ENCODE measurements around the gene FGFR3.

The FGFR3 gene

GRCh38 chr4:1751155-1751918 lies 41.8 kb upstream of the FGFR3 start:
- H3K4me3 ChIP-seq (replicated peaks; ENCODE audit: low read depth, low read length), result no peak overlapping the region
- no peak for TF ChIP-seq CTCF (IDR thresholded peaks at IDR 0.05; ENCODE audit: low read length, missing control alignments)
- no peak for DNase-seq (ENCODE audit: low read depth)

GRCh38 chr4:1751919-1752283 lies 41.2 kb upstream of the FGFR3 start:
- no peak overlapping the region for H3K4me3 ChIP-seq (replicated peaks; ENCODE audit: low read depth, low read length)
- no peak for TF ChIP-seq CTCF (IDR thresholded peaks at IDR 0.05; ENCODE audit: low read length, missing control alignments)
- DNase-seq (ENCODE audit: low read depth), result no peak

- H3K4me3 ChIP-seq (replicated peaks; ENCODE audit: low read depth, low read length), result no peak overlapping the region
- no peak for TF ChIP-seq CTCF (IDR thresholded peaks at IDR 0.05; ENCODE audit: low read length, missing control alignments)
- peak; percentile 27 for DNase-seq (ENCODE audit: low read depth)
These were observed 40.6 kb upstream of the FGFR3 start for GRCh38 chr4:1752284-1753041.

GRCh38 chr4:1753294-1753696 lies 39.8 kb upstream of the FGFR3 start:
- no peak for DNase-seq (ENCODE audit: low read depth)
- no peak for TF ChIP-seq CTCF (IDR thresholded peaks at IDR 0.05; ENCODE audit: low read length, missing control alignments)
- H3K4me3 ChIP-seq (replicated peaks; ENCODE audit: low read depth, low read length), result no peak overlapping the region

- DNase-seq (ENCODE audit: low read depth), result no peak
- no peak for TF ChIP-seq CTCF (IDR thresholded peaks at IDR 0.05; ENCODE audit: low read length, missing control alignments)
- H3K4me3 ChIP-seq (replicated peaks; ENCODE audit: low read depth, low read length), result no peak overlapping the region
These were observed 39.3 kb upstream of the FGFR3 start for GRCh38 chr4:1753697-1754311.

- DNase-seq (ENCODE audit: low read depth), result no peak
- TF ChIP-seq CTCF (IDR thresholded peaks at IDR 0.05; ENCODE audit: low read length, missing control alignments), result no peak
- H3K4me3 ChIP-seq (replicated peaks; ENCODE audit: low read depth, low read length), result no peak overlapping the region
These were observed 38.8 kb upstream of the FGFR3 start for GRCh38 chr4:1754336-1754735.
